ENCODE measurements around the gene ZNF75A. TPM values are rescaled to one million over a fixed set of nuclear protein-coding genes. Genes with fewer than 3 reads are reported as not detected.

ZNF75A gene
- total and polyA plus RNA-seq, 2 of the 4 experiments (the other 2 are of a cell fraction) = 14.6 to 15.4 TPM

DNA sequence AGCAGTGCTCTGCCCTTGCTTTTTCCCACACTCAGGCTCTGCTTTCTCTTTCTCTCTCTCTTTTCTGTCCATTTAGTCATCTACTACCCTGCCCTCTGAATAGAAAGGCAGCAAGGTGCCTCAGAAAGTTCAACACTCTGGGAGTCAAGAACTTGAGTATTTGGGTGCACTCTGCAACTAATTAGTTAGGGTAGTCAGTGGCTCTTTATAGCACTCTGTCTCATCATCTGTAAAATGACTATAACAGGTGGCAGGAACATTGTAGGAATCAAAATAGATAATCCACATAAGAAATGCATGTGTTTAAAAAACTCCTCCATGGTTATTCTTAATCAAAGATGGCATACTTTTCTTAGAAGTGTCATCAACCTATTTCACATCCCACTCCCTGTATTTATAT, 57.6 kb downstream of the ZNF75A start:
- no TSS peak for BruUV-seq (replicated peaks)
- H2AFZ ChIP-seq (replicated peaks; ENCODE audit: low read length, poor library complexity) = no peak overlapping the region
- no peaks in the 10 kb centered on the region for H4K20me1 ChIP-seq (ENCODE audit: insufficient read depth, low read length)
- H2AK5ac ChIP-seq (ENCODE audit: low read depth, low read length) = no peak overlapping the region
- no peak overlapping the region for H2BK20ac ChIP-seq (ENCODE audit: low read depth, low read length)
- intact Hi-C loops (cut with micrococcal nuclease) = no loop called here
- H4K8ac ChIP-seq (ENCODE audit: low read depth in 2 of 2, low read length in 2 of 2) = no peak overlapping the region
- H3K23ac ChIP-seq (ENCODE audit: low read depth, low read length) = no peak overlapping the region
- H3K14ac ChIP-seq (replicated peaks; ENCODE audit: low read depth, low read length) = no peak overlapping the region
- no peak overlapping the region for H3K18ac ChIP-seq (ENCODE audit: low read depth, low read length)
- peaks cover 0 to 11% of the 10 kb centered on the region in 2 experiments; a peak in 2 of 4 replicates for H3K79me1 ChIP-seq (ENCODE audit: low read depth in 1 of 2, low read length in 2 of 2)
- no peaks in the 10 kb centered on the region for H3K27me3 ChIP-seq (ENCODE audit: control insufficient read depth, insufficient read depth, low read length)
- H3K4me2 ChIP-seq (ENCODE audit: low read depth, low read length) = no peak overlapping the region
- POLR2A ChIA-PET (ENCODE audit: unreplicated experiment) = no interaction called here
- no peaks in the 10 kb centered on the region for H3K9me1 ChIP-seq (ENCODE audit: insufficient read depth, low read length)
- no peak overlapping the region for H3K4me3 ChIP-seq (ENCODE audit: insufficient read depth, low read depth, low read length)
- H3K27ac ChIP-seq (ENCODE audit: insufficient read depth, low read length) = no peak overlapping the region
- H4K91ac ChIP-seq (ENCODE audit: insufficient read depth, low read depth, low read length) = no peak overlapping the region
- H3K9ac ChIP-seq (ENCODE audit: low read depth, low read length) = no peak overlapping the region
- H3K4me1 ChIP-seq (ENCODE audit: control insufficient read depth, insufficient read depth, low read length) = no peaks in the 10 kb centered on the region
- no peak overlapping the region for H3K4ac ChIP-seq (ENCODE audit: low read depth, low read length)
- DNase-seq (no peak), ATAC-seq (ENCODE audit: low read depth) (no peak)
- H2BK120ac ChIP-seq (ENCODE audit: low read depth, low read length) = no peak overlapping the region
- CTCF ChIA-PET = no interaction called here
- H3K56ac ChIP-seq (ENCODE audit: extremely low read depth, insufficient read depth, low read length) = no peak overlapping the region
- H2BK15ac ChIP-seq (ENCODE audit: low read depth, low read length) = no peak overlapping the region
- dilution Hi-C loops (cut with HindIII; ENCODE audit: low sequenced_read_pairs, unreplicated experiment) = no loop called here
- H3K36me3 ChIP-seq (ENCODE audit: control insufficient read depth, insufficient read depth, low read length) = no peaks in the 10 kb centered on the region
- in situ Hi-C loops (cut with MboI; ENCODE audit: low sequenced_read_pairs) = no loop called here
- H2AK9ac ChIP-seq (replicated peaks; ENCODE audit: low read depth, low read length, poor library complexity) = no peak overlapping the region
- peaks cover 6% of the 10 kb centered on the region for H3K9me3 ChIP-seq (ENCODE audit: control insufficient read depth, insufficient read depth, low read length)
- no peak for TF ChIP-seq CEBPB (IDR thresholded peaks at IDR 0.05; ENCODE audit: low read depth, low read length)
- TF ChIP-seq SMC3 (IDR thresholded peaks at IDR 0.05; ENCODE audit: low read depth, low read length) = no peak
- TF ChIP-seq, protein P1, sequence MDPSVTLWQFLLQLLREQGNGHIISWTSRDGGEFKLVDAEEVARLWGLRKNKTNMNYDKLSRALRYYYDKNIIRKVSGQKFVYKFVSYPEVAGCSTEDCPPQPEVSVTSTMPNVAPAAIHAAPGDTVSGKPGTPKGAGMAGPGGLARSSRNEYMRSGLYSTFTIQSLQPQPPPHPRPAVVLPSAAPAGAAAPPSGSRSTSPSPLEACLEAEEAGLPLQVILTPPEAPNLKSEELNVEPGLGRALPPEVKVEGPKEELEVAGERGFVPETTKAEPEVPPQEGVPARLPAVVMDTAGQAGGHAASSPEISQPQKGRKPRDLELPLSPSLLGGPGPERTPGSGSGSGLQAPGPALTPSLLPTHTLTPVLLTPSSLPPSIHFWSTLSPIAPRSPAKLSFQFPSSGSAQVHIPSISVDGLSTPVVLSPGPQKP (IDR thresholded peaks at IDR 0.05; ENCODE audit: borderline replicate concordance, low read depth, low read length) = no peak
- TF ChIP-seq, protein P2, sequence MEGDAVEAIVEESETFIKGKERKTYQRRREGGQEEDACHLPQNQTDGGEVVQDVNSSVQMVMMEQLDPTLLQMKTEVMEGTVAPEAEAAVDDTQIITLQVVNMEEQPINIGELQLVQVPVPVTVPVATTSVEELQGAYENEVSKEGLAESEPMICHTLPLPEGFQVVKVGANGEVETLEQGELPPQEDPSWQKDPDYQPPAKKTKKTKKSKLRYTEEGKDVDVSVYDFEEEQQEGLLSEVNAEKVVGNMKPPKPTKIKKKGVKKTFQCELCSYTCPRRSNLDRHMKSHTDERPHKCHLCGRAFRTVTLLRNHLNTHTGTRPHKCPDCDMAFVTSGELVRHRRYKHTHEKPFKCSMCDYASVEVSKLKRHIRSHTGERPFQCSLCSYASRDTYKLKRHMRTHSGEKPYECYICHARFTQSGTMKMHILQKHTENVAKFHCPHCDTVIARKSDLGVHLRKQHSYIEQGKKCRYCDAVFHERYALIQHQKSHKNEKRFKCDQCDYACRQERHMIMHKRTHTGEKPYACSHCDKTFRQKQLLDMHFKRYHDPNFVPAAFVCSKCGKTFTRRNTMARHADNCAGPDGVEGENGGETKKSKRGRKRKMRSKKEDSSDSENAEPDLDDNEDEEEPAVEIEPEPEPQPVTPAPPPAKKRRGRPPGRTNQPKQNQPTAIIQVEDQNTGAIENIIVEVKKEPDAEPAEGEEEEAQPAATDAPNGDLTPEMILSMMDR (conservative IDR thresholded peaks at IDR 0.05; ENCODE audit: low read depth, low read length) = no peak
- no peak for TF ChIP-seq MXI1 (IDR thresholded peaks at IDR 0.05; ENCODE audit: borderline replicate concordance, low read depth, low read length)
- TF ChIP-seq NFE2L2 (IDR thresholded peaks at IDR 0.05; ENCODE audit: low read depth, low read length) = no peak
- no peak for TF ChIP-seq MAFK (IDR thresholded peaks at IDR 0.05; ENCODE audit: low read depth, low read length)
- no peak overlapping the region for H4K5ac ChIP-seq (ENCODE audit: low read depth, low read length)
- H2BK5ac ChIP-seq (ENCODE audit: low read depth, low read length, poor library complexity, severe bottlenecking) = no peak overlapping the region

Data from IMR-90 (cell line).